GM21528 (cell line): ENCODE data around the gene PLXNB2.

Experiments used
- ATAC-seq: cut with Tn5 transposase; IDR thresholded peaks from one replicate; pipeline ENCODE4 v1.9.1; 2021; ENCODE audit warnings: mild to moderate bottlenecking, moderate library complexity; ENCODE audit not compliant: unreplicated experiment, low FRiP score

PLXNB2 gene

GRCh38 chr22:50242406-50242949, 65.0 kb downstream of the PLXNB2 start:
- no peak for ATAC-seq

GRCh38 chr22:50238755-50239154, 68.7 kb downstream of the PLXNB2 start:
- ATAC-seq, result no peak

- ATAC-seq, result no peak
Measured at GRCh38 chr22:50236731-50237409, 70.6 kb downstream of the PLXNB2 start.

GRCh38 chr22:50233223-50233622, 74.2 kb downstream of the PLXNB2 start:
- ATAC-seq, result no peak

- ATAC-seq, result no peak
Measured at GRCh38 chr22:50232481-50233151, 74.8 kb downstream of the PLXNB2 start.

- ATAC-seq, result no peak
Measured at GRCh38 chr22:50229370-50229769, 78.1 kb downstream of the PLXNB2 start.

GRCh38 chr22:50228366-50228765, 79.1 kb downstream of the PLXNB2 start:
- ATAC-seq, result no peak

- ATAC-seq, result no peak
Measured at GRCh38 chr22:50227579-50228215, 79.7 kb downstream of the PLXNB2 start.

- ATAC-seq, result no peak
Measured at GRCh38 chr22:50226875-50227165, 80.6 kb downstream of the PLXNB2 start.

GRCh38 chr22:50226063-50226874, 81.2 kb downstream of the PLXNB2 start:
- no peak for ATAC-seq

- no peak for ATAC-seq
Measured at GRCh38 chr22:50225200-50225969, 82.1 kb downstream of the PLXNB2 start.
